VCaP (cell line): Measurements from ENCODE around the gene ASRGL1.

ENCODE experiments used
- H3K27ac ChIP-seq: fragments of 450-650 bp; 2 replicates; pipeline ENCODE4 v1.5.1; 2017
- TF ChIP-seq, protein P1 (sequence below): fragments of 450-650 bp; conservative IDR thresholded peaks from 2 replicates; pipeline ENCODE4 v1.5.1; 2017; ENCODE audit warnings: mild to moderate bottlenecking, moderate library complexity

Gene ASRGL1

DNA sequence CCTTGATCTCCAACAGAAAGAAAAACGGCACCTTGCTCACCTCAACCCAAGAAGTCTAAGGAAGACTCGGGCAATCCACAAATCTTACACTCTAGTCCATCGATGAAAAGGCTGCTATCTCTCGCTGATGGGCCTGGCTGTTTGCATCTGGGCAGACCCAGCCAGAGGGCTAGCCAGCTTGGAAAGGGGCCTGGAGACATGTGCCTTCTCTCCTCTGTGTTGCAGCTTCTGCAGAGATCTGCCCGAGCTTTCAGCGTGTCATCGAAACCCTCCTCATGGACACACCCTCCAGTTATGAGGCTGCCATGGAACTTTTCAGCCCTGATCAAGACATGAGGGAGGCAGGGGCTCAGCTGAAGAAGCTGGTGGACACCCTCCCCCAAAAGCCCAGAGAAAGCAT lies 84.7 kb downstream of the ASRGL1 start:
- TF ChIP-seq, protein P1, sequence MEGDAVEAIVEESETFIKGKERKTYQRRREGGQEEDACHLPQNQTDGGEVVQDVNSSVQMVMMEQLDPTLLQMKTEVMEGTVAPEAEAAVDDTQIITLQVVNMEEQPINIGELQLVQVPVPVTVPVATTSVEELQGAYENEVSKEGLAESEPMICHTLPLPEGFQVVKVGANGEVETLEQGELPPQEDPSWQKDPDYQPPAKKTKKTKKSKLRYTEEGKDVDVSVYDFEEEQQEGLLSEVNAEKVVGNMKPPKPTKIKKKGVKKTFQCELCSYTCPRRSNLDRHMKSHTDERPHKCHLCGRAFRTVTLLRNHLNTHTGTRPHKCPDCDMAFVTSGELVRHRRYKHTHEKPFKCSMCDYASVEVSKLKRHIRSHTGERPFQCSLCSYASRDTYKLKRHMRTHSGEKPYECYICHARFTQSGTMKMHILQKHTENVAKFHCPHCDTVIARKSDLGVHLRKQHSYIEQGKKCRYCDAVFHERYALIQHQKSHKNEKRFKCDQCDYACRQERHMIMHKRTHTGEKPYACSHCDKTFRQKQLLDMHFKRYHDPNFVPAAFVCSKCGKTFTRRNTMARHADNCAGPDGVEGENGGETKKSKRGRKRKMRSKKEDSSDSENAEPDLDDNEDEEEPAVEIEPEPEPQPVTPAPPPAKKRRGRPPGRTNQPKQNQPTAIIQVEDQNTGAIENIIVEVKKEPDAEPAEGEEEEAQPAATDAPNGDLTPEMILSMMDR = no peak
- no peak overlapping the region for H3K27ac ChIP-seq

DNA sequence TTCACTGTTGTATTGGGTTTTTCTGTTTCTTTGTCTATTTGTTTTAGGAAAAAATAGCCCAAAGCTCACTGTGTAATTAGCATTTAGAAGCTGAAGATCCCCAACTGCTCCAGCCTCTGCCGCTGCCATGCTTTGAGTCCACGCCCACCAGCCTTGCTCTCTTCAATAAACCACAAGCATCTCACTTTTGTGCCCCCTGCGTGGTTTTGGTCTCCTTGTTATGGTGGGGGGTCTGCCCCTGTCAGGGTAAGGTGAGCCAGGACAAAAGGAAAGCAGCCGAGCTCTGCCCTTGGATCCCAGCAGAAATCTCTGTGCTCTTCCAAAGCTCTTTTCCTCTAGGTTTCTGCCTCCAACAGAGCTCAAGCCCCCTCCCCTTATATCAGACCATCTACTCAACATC lies 85.8 kb downstream of the ASRGL1 start:
- TF ChIP-seq, protein P1 = no peak
- no peak overlapping the region for H3K27ac ChIP-seq

DNA sequence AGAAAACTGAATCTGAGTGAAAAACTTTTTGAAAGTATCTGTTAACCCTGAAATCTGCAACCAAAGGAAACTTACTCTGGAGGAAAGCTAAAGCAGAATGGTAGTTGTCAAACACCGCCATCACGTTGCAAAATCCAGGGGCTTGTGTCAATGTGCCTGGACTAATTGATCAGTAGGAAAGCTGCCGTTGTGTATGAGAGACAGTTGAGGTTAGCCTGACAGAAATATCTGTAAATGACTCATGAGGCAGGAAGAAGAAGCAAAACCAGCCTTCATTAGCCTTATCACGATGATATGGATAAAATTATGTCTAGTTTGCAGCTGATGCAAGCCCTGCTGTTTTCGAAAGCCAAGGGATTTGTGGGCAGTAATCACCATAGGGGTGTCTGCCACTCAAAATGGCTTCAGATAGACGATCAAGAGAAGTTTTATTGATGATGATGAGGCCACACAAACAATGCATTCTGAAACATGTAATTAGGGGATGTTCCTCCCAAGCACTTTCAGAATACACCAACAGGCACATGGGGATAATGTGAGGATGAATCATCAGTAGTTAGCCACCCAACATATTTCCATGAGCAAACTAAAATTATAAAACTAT lies 90.5 kb downstream of the ASRGL1 start:
- peak overlapping the region; percentile 60 for H3K27ac ChIP-seq
- TF ChIP-seq, protein P1 = no peak

DNA sequence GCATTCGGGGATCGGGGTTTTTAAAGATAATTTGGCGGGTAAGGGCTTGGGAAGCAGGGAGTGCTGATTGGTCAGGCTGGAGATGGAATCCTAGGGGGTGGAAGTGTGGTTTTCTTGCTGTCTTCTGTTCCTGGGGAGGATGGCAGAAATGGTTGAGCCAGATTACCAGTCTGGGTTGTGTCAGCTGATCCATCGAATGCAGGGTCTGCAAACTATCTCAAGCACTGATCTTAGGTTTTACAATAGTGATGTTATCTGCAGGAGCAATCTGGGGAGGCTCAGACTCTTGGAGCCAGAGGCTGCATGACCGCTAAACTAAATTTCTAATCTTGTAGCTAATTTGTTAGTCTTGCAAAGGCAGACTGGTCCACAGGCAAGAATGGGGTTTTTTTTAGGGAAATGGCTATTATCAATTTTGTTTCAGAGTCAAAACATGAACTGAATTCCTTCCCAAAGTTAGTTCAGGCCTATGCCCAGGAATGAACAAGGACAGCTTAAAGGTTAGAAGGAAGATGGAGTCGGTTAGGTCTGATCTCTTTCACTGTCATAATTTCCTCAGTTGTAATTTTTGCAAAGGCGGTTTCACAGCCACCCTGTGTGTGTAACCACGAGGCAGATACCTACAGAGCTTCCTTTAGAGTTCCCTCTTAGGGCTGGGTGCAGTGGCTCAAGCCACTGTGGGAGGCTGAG lies 91.8 kb downstream of the ASRGL1 start:
- no peak overlapping the region for H3K27ac ChIP-seq
- TF ChIP-seq, protein P1 = no peak

DNA sequence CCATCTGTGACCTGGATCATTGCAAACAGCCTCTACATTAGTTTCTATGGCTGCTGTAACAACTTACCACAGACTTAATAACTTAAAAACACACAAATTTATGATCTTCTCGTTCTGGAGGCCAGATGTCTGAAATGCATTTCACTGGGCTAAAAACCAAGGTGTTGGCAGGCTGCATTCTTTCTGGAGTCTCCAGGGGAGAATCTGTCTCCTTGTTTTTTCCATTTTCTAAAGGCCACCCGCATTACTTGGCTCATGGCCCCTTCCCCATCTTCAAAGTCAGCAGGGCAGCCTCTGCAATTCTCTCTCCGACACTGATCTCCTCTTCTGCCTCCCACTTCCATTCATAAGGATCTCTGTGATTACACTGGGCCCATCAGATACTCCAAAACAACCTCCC lies 93.2 kb downstream of the ASRGL1 start:
- TF ChIP-seq, protein P1 = no peak
- no peak overlapping the region for H3K27ac ChIP-seq

DNA sequence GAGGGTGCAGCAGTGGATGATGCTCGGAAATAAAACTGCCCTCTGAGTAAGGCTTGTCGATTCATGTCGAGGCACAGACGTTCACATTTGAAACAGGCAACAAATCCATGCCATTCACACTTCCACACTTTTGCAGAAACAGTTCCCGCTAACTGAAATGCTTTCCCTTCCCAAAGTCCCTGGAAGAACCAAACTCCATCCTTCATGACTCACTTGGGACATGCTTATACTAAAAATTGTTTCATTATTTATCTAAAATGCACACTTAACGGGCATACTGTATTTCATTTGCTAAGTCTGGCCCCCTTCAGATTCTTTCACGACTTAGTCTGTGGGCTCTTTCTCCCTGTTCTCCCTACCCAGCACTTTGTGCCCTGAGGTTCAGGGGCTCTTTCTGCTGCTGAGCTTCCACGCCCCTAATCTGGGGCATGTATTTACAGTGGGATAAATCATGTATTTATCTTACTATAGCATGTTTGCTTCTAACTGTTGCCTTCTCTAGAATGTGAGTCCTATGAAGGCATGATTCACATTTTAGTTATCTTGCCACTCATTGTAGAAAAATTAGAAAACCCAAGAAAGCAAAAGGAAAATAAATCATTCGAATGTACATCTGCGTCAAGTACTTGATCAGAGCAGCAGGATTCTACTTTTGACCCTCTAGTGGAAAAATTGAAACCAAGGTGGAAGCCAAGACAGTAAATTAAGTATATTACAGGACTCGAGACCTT lies 94.1 kb downstream of the ASRGL1 start:
- TF ChIP-seq, protein P1 = no peak
- 0 out of 2 replicates have a peak overlapping the region, but pooled peaks have one; percentile 53 for H3K27ac ChIP-seq

- H3K27ac ChIP-seq = peak overlapping the region; percentile 53
- TF ChIP-seq, protein P1 = no peak
These were observed 95.4 kb downstream of the ASRGL1 start for GRCh38 chr11:62432695-62433094.
